Right atrium auricular region (tissue), 2 donors: ENCODE results near the gene PCDHGB3. TPM values are rescaled to one million over a fixed set of nuclear protein-coding genes. Genes with fewer than 3 reads are reported as not detected.
A peak's percentile ranks its signal among the peaks of the same experiment; 100 is the strongest.
"Not testable (repeated sequence)": the region's sequence is repeated elsewhere in the genome, so short reads cannot be mapped to it uniquely, and the experiment has no call there.

Source experiments
- DNase-seq: peaks from one replicate; pipeline ENCODE4 v3.0.0-alpha.2; 2019; ENCODE audit warnings: low spot score
- H3K27ac ChIP-seq, 2 donors: fragments of 200-600 bp; sonication (generic); 1 replicate in 1 of 2; 2 replicates in 1 of 2; pipeline ENCODE4 v1.5.1; 2016 to 2019
- H3K27me3 ChIP-seq, 2 donors: fragments of 200-600 bp; sonication (generic); one replicate each; pipeline versions ENCODE4 v1.5.1 to v1.6.0; 2017 to 2019
- H3K36me3 ChIP-seq: fragments of 200-600 bp; sonication (generic); one replicate; pipeline ENCODE4 v1.5.1; 2016
- H3K4me1 ChIP-seq, 2 donors: fragments of 200-600 bp; sonication (generic); one replicate each; pipeline versions ENCODE4 v1.5.1 to v1.6.0; 2017 to 2019
- H3K4me3 ChIP-seq, 2 donors: fragments of 200-600 bp; sonication (generic); 1 replicate in 1 of 2; 2 replicates in 1 of 2; pipeline ENCODE4 v1.5.1; 2017 to 2019; ENCODE audit warnings: mild to moderate bottlenecking in 1 of 2, moderate library complexity in 1 of 2
- H3K9me3 ChIP-seq, 2 donors: fragments of 200-600 bp; sonication (generic); one replicate each; pipeline ENCODE4 v1.5.1; 2019
- total RNA-seq, 2 donors: library from RNA; depleted of rRNA; stranded (reverse); fragments of >200 nt; gene quantifications; one replicate each; pipeline ENCODE4 v1.1.0, GENCODE V29; 2016
- TF ChIP-seq, protein P1 (sequence below), 2 donors: fragments of 200-600 bp; sonication (generic); IDR thresholded peaks; one replicate each; pipeline ENCODE4 v1.5.1; 2019; ENCODE audit warnings: antibody characterized with exemption in 2 of 2

The PCDHGB3 gene
- 1 to 10 TPM; 5.4 to 7.2 TPM for total RNA-seq

DNA sequence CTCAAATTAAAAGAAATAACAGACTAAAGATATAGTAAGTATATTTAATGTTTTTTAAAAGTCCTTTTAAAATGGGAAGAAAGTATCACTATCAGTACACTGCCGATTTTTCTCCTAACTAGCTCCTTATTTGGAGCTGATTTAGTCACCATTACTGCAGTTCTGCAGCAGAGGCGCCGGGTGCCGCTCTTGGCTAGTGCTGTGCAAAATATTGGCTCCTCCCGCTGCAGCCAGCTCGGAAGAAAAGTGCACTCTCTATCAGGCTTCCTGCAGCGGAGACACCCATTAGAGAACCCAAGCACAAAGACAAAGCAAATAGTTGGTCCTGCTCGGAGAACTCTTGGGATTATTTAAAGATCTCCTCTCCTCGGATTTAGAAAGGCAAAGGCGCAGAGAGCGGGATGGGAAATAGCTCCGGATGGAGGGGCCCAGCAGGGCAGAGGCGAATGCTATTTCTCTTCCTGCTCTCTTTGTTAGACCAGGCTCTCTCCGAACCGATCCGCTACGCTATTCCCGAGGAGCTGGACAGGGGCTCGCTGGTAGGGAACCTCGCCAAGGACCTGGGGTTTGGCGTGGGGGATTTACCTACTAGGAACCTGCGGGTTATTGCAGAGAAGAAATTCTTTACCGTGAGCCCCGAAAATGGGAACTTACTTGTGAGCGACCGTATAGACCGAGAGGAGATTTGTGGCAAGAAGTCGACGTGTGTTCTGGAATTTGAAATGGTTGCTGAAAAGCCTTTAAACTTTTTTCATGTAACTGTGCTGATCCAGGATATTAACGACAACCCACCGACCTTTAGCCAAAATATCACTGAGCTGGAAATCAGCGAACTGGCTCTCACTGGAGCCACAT lies at the start of gene PCDHGB3:
Gene PCDHGB3 (plus strand): TSS at position 249 of the 855 bp plus-strand sequence. CDS start 153 bp downstream, at position 402.
- Histone ChIP-seq H3K4me3 (peak within 1 kb of the TSS; percentile 8 to 31), H3K4me1 (no peaks in the 10 kb centered on the region), H3K27me3 (no peaks in the 10 kb centered on the region), H3K9me3 (peaks cover 22 to 95% of the 10 kb centered on the region in 2 donors), H3K27ac (peak within 1 kb of the TSS in 1 of 2 donors; percentile 24), H3K36me3 (no peaks in the 10 kb centered on the region)
- no peak for DNase-seq
- TF ChIP-seq, protein P1, sequence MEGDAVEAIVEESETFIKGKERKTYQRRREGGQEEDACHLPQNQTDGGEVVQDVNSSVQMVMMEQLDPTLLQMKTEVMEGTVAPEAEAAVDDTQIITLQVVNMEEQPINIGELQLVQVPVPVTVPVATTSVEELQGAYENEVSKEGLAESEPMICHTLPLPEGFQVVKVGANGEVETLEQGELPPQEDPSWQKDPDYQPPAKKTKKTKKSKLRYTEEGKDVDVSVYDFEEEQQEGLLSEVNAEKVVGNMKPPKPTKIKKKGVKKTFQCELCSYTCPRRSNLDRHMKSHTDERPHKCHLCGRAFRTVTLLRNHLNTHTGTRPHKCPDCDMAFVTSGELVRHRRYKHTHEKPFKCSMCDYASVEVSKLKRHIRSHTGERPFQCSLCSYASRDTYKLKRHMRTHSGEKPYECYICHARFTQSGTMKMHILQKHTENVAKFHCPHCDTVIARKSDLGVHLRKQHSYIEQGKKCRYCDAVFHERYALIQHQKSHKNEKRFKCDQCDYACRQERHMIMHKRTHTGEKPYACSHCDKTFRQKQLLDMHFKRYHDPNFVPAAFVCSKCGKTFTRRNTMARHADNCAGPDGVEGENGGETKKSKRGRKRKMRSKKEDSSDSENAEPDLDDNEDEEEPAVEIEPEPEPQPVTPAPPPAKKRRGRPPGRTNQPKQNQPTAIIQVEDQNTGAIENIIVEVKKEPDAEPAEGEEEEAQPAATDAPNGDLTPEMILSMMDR (IDR thresholded peaks at IDR 0.05) = peak; percentile 31 to 55

DNA sequence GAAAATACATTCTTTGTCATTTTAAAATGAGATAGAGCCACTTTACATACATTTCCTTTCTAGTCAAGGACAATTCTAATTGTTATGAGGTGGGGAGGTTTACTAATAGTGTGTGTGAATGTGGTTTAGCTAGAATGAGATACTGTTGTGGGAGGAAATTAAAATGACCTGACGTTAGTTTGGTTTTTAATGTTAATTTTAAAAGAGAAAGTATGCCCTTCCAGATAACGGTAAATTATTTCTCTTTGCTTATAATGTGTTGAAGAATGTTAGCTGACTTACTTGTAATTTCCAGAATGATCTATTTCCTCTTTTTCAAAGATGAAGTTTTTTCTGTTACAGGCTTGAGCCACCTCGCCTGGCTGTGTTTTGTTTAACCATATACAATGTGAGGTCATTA lies 47.8 kb upstream of the PCDHGB3 start:
- TF ChIP-seq, protein P1 (IDR thresholded peaks at IDR 0.05) = no peak
- DNase-seq = no peak
- H3K9me3 ChIP-seq = peaks cover 29 to 44% of the 10 kb centered on the region in 2 donors
- H3K27ac ChIP-seq = no peak overlapping the region
- no peaks in the 10 kb centered on the region for H3K27me3 ChIP-seq
- no peak overlapping the region for H3K4me3 ChIP-seq
- peaks cover 0 to 12% of the 10 kb centered on the region in 2 donors for H3K4me1 ChIP-seq
- H3K36me3 ChIP-seq = peaks cover 24% of the 10 kb centered on the region

DNA sequence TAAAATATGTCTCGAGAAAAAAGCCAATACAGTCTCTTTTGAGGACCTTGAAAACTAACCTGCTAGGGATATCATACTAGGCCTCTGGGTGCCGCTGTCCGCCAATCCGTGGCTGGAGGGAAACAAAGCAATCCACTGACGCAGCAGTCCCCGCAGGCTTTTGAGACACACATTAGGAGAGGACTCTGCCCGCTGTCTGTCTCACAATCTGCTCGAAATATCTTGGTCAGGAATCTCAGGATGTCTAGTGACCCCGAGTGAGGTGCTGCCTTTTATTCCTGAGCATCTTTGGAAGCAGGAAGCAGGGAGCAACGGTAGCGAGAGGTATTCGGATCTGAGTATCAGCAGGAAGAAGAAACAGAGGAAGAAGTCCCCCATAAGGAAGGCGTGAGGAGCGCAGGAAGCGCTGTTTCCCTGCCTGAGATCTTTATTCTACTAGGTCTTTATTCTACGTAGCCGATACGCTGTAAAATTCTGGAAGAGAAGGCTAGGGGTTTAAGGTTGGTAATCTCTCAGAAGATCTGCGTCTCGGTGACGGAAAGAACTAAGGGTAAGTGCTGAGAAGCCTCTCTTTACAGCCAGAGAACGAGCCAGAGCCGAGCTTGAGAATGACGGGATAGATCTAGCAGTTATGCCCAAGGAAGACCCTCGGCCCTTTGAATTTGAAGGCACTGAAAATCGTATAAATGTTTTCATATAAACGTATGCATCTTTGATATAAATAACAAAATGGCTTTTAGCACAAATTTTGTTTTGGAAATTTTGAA lies 43.8 kb upstream of the PCDHGB3 start:
- H3K9me3 ChIP-seq = peaks cover 3 to 43% of the 10 kb centered on the region in 2 donors
- no peaks in the 10 kb centered on the region for H3K27me3 ChIP-seq
- H3K36me3 ChIP-seq = no peaks in the 10 kb centered on the region
- peak overlapping the region; percentile 46 to 51 for H3K4me3 ChIP-seq
- H3K27ac ChIP-seq = peak overlapping the region; percentile 75 to 87
- TF ChIP-seq, protein P1 (IDR thresholded peaks at IDR 0.05) = peak; percentile 26 to 71
- peaks cover 0 to 3% of the 10 kb centered on the region in 2 donors for H3K4me1 ChIP-seq
- DNase-seq = no peak

- H3K36me3 ChIP-seq = no peaks in the 10 kb centered on the region
- no peak overlapping the region for H3K4me3 ChIP-seq
- no peak for DNase-seq
- H3K27me3 ChIP-seq = no peaks in the 10 kb centered on the region
- TF ChIP-seq, protein P1 (IDR thresholded peaks at IDR 0.05) = no peak
- peaks cover 3 to 56% of the 10 kb centered on the region in 2 donors for H3K9me3 ChIP-seq
- H3K27ac ChIP-seq = no peak overlapping the region
- H3K4me1 ChIP-seq = no peaks in the 10 kb centered on the region
Measured at GRCh38 chr5:141328231-141328630, 41.8 kb upstream of the PCDHGB3 start.

DNA sequence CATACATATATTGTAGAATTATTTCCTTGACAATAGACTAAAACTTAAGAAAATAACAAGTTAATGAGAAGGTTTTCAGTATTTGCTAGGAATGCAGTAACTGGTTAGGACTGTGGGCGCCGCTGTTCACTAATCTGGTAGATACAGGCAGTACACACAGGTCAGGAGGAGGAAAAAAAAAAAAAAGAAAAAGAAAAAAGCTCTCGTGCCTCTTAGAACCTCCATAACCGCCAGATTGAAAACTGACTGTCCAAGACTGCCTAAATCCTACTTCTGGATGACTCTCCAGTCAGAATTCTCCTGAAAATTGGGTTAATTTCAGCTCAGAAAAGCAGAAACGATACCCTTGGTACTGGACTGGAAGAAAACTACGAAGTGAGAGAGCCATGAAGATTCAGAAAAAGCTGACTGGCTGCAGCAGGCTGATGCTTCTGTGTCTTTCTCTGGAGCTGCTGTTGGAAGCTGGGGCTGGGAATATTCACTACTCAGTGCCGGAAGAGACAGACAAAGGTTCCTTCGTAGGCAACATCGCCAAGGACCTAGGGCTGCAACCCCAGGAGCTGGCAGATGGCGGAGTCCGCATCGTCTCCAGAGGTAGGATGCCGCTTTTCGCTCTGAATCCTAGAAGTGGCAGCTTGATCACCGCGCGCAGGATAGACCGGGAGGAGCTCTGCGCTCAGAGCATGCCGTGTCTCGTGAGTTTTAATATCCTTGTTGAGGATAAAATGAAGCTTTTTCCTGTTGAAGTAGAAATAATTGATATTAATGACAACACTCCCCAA lies 39.6 kb upstream of the PCDHGB3 start, which contains the start of gene PCDHGA1:
Gene PCDHGA1 (plus strand): TSS at position 216 of the 782 bp plus-strand sequence.
- Histone ChIP-seq H3K9me3 (peaks cover 3 to 79% of the 10 kb centered on the region in 2 donors), H3K27me3 (no peaks in the 10 kb centered on the region), H3K36me3 (no peaks in the 10 kb centered on the region), H3K4me1 (no peaks in the 10 kb centered on the region), H3K27ac (peak within 1 kb of the TSS in 1 of 2 donors; percentile 61), H3K4me3 (peak within 1 kb of the TSS; percentile 23 to 25)
- no peak for DNase-seq
- TF ChIP-seq, protein P1 (IDR thresholded peaks at IDR 0.05) = peak in 1 of 2 donors; percentile 63

DNA sequence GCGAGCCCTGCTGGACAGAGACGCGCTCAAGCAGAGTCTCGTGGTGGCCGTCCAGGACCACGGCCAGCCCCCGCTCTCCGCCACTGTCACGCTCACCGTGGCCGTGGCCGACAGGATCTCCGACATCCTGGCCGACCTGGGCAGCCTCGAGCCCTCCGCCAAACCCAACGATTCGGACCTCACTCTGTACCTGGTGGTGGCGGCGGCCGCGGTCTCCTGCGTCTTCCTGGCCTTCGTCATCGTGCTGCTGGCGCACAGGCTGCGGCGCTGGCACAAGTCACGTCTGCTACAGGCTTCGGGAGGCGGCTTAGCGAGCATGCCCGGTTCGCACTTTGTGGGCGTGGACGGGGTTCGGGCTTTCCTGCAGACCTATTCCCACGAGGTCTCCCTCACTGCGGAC lies 37.5 kb upstream of the PCDHGB3 start:
- peaks cover 3 to 91% of the 10 kb centered on the region in 2 donors for H3K9me3 ChIP-seq

More for the DNA sequence above, 37.5 kb upstream of the PCDHGB3 start:
- H3K27me3 ChIP-seq, H3K27ac ChIP-seq, H3K4me3 ChIP-seq, H3K4me1 ChIP-seq, H3K36me3 ChIP-seq, DNase-seq: not testable (repeated sequence)
